ENCODE measurements around the gene GALNT13.

- TF ChIP-seq CTCF (conservative IDR thresholded peaks at IDR 0.05; ENCODE audit: low read length) (no peak), EZH2phosphoT487 (IDR thresholded peaks at IDR 0.05; ENCODE audit: borderline replicate concordance, low read depth, low read length) (no peak)
Measured at GRCh38 chr2:154386186-154386585, 514.5 kb downstream of the GALNT13 start.

All from OCI-LY7 (cell line).